Smooth muscle cell (in vitro differentiated cells): ENCODE data around the gene RALGAPB. TPM values are rescaled to one million over a fixed set of nuclear protein-coding genes. Genes with fewer than 3 reads are reported as not detected.

Source experiments
- DNase-seq: peaks from one replicate; lab custom pipeline; 2025; ENCODE audit not compliant: unreplicated experiment; lab: John Stamatoyannopoulos, UW
- H2AFZ ChIP-seq: fragments of 200-600 bp; sonication (generic); 2 replicates; pipeline ENCODE4 v1.6.0; 2016; ENCODE audit warnings: antibody characterized with exemption, low read depth, mild to moderate bottlenecking
- H3F3A ChIP-seq: fragments of 200-600 bp; sonication (generic); 2 replicates; pipeline ENCODE4 v1.6.0; 2017; ENCODE audit warnings: antibody characterized with exemption, low read depth
- H3K27ac ChIP-seq: fragments of 200-600 bp; sonication (generic); 2 replicates; pipeline ENCODE4 v1.5.1; 2016; ENCODE audit warnings: low read depth, mild to moderate bottlenecking
- H3K27me3 ChIP-seq: fragments of 200-600 bp; sonication (generic); 2 replicates; pipeline ENCODE4 v1.6.1; 2016; ENCODE audit warnings: low read depth, mild to moderate bottlenecking
- H3K36me3 ChIP-seq: fragments of 200-600 bp; sonication (generic); 2 replicates; pipeline ENCODE4 v1.5.1; 2016; ENCODE audit warnings: low read depth
- H3K4me1 ChIP-seq: fragments of 200-600 bp; sonication (generic); 2 replicates; pipeline ENCODE4 v1.5.1; 2016; ENCODE audit warnings: low read depth
- H3K4me2 ChIP-seq: fragments of 200-600 bp; sonication (generic); 2 replicates; pipeline ENCODE4 v1.6.0; 2016; ENCODE audit warnings: mild to moderate bottlenecking
- H3K4me3 ChIP-seq: fragments of 200-600 bp; sonication (generic); 2 replicates; pipeline ENCODE4 v1.5.1; 2016; ENCODE audit warnings: mild to moderate bottlenecking
- H3K79me2 ChIP-seq: fragments of 200-600 bp; sonication (generic); 2 replicates; pipeline ENCODE4 v1.6.0; 2016; ENCODE audit warnings: low read depth, mild to moderate bottlenecking
- H3K9ac ChIP-seq: fragments of 200-600 bp; sonication (generic); 2 replicates; pipeline ENCODE4 v1.6.0; 2016; ENCODE audit warnings: low read depth
- H3K9me3 ChIP-seq: fragments of 200-600 bp; sonication (generic); replicated peaks from 2 replicates; pipeline ENCODE4 v1.5.1; 2016; ENCODE audit warnings: low read depth
- H4K20me1 ChIP-seq: fragments of 200-600 bp; sonication (generic); 2 replicates; pipeline ENCODE4 v1.6.0; 2016; ENCODE audit warnings: low read depth
- CTCF ChIP-seq: fragments of 200-600 bp; sonication (generic); IDR thresholded peaks from 2 replicates; pipeline ENCODE4 v1.5.1; 2017; ENCODE audit warnings: borderline replicate concordance, mild to moderate bottlenecking, antibody characterized with exemption; ENCODE audit not compliant: insufficient read depth, poor library complexity, severe bottlenecking
- WGBS: methylation state at CpG from one replicate; pipeline ENCODE4 v1.1.7; 2016; ENCODE audit warnings: low lambda C conversion rate; 5-methylcytosine and 5-hydroxymethylcytosine counted together
- polyA plus RNA-seq: library from polyadenylated mRNA; unstranded; fragments of >200 nt; fragmentation: Nextera tagmentation; extraction: Ambion mirVana; gene quantifications from 2 replicates; pipeline ENCODE4 v1.2.1, GENCODE V29; 2016
- total RNA-seq: library from RNA; depleted of rRNA; stranded (reverse); fragments of >200 nt; gene quantifications from 2 replicates; pipeline ENCODE4 v1.2.3, GENCODE V29; 2014

Gene RALGAPB
- total and polyA plus RNA-seq, 2 experiments from 2014 or later: 8.9 to 43.2 TPM

- TF ChIP-seq CTCF: no peak
- Histone ChIP-seq H3K9ac (no peak overlapping the region), H4K20me1 (peaks cover 4% of the 10 kb centered on the region), H3K4me1 (no peaks in the 10 kb centered on the region), H3K36me3 (peaks cover 44% of the 10 kb centered on the region), H2AFZ (no peak overlapping the region), H3K27me3 (no peaks in the 10 kb centered on the region), H3F3A (no peaks in the 10 kb centered on the region), H3K79me2 (no peaks in the 10 kb centered on the region), H3K4me2 (no peak overlapping the region), H3K9me3 (no peaks in the 10 kb centered on the region), H3K27ac (no peak overlapping the region), H3K4me3 (no peak overlapping the region)
- 91% methylated on average over 7 of the region's 7 CpGs for WGBS
- no peak for DNase-seq
These were observed 70.6 kb downstream of the RALGAPB start for GRCh38 chr20:38543014-38543906.

- peaks cover 4% of the 10 kb centered on the region for H4K20me1 ChIP-seq
- no peaks in the 10 kb centered on the region for H3K79me2 ChIP-seq
- H3K36me3 ChIP-seq: peaks cover 47% of the 10 kb centered on the region
- no peaks in the 10 kb centered on the region for H3K4me1 ChIP-seq
- H2AFZ ChIP-seq: no peak overlapping the region
- no peak for TF ChIP-seq CTCF
- no peaks in the 10 kb centered on the region for H3K27me3 ChIP-seq
- H3K4me3 ChIP-seq: no peak overlapping the region
- H3K9me3 ChIP-seq: no peaks in the 10 kb centered on the region
- H3K9ac ChIP-seq: no peak overlapping the region
- H3F3A ChIP-seq: no peaks in the 10 kb centered on the region
- no peak overlapping the region for H3K4me2 ChIP-seq
- no peak overlapping the region for H3K27ac ChIP-seq
- 95% methylated on average over 2 of the region's 2 CpGs for WGBS
- DNase-seq: no peak
These were observed 73.1 kb downstream of the RALGAPB start for GRCh38 chr20:38545771-38546170.

- Histone ChIP-seq H2AFZ (no peak overlapping the region), H3K4me3 (no peak overlapping the region), H3K27me3 (no peaks in the 10 kb centered on the region), H3K79me2 (no peaks in the 10 kb centered on the region), H3K9ac (no peak overlapping the region), H3K9me3 (no peaks in the 10 kb centered on the region), H3K4me1 (no peaks in the 10 kb centered on the region), H4K20me1 (peaks cover 4% of the 10 kb centered on the region), H3F3A (no peaks in the 10 kb centered on the region), H3K36me3 (peaks cover 52% of the 10 kb centered on the region), H3K4me2 (no peak overlapping the region), H3K27ac (no peak overlapping the region)
- no peak for DNase-seq
- no peak for TF ChIP-seq CTCF
- WGBS: 96% methylated on average over 3 of the region's 3 CpGs
These were observed 74.8 kb downstream of the RALGAPB start for GRCh38 chr20:38547288-38548085.
